Subcutaneous adipose tissue (tissue), 4 donors: Measurements from ENCODE around the gene COL24A1. TPM values are rescaled to one million over a fixed set of nuclear protein-coding genes. Genes with fewer than 3 reads are reported as not detected.

Experiments used
- total RNA-seq, 4 donors: library from RNA; depleted of rRNA; stranded (reverse); fragments of >200 nt; gene quantifications; one replicate each; pipeline ENCODE4 v1.1.0, GENCODE V29; 2016
- TF ChIP-seq, protein P1 (sequence below): fragments of 450-650 bp; IDR thresholded peaks from one replicate; pipeline ENCODE4 v1.5.1; 2016; ENCODE audit warnings: low read depth, mild to moderate bottlenecking, control low read depth, antibody characterized with exemption, moderate library complexity

The COL24A1 gene
- total RNA-seq, 4 donors from 2014 or later = 0.16 to 2.9 (median 1.3) TPM

GRCh38 chr1:85799737-85800136 is 356.8 kb downstream of the COL24A1 start:
- TF ChIP-seq, protein P1, sequence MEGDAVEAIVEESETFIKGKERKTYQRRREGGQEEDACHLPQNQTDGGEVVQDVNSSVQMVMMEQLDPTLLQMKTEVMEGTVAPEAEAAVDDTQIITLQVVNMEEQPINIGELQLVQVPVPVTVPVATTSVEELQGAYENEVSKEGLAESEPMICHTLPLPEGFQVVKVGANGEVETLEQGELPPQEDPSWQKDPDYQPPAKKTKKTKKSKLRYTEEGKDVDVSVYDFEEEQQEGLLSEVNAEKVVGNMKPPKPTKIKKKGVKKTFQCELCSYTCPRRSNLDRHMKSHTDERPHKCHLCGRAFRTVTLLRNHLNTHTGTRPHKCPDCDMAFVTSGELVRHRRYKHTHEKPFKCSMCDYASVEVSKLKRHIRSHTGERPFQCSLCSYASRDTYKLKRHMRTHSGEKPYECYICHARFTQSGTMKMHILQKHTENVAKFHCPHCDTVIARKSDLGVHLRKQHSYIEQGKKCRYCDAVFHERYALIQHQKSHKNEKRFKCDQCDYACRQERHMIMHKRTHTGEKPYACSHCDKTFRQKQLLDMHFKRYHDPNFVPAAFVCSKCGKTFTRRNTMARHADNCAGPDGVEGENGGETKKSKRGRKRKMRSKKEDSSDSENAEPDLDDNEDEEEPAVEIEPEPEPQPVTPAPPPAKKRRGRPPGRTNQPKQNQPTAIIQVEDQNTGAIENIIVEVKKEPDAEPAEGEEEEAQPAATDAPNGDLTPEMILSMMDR = no peak

DNA sequence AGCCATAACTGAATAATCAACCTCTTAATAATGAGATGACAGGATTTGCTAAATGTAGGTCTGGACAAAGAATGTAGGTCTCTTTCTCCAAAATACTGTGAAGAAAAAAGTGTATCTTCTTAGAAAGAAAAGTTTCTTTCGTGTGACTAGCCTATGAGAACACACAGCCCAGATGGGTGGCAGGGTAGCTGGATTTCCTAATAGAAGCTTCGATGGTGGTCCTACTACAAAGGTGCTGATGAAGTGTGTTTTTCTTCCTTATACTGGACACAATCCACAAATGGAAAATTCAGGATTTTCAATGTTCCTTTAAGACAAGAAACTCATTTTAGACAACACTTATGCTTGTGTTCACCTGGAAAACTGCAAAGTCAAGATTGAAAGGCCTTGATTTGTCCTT is 358.2 kb downstream of the COL24A1 start:
- TF ChIP-seq, protein P1 = no peak

DNA sequence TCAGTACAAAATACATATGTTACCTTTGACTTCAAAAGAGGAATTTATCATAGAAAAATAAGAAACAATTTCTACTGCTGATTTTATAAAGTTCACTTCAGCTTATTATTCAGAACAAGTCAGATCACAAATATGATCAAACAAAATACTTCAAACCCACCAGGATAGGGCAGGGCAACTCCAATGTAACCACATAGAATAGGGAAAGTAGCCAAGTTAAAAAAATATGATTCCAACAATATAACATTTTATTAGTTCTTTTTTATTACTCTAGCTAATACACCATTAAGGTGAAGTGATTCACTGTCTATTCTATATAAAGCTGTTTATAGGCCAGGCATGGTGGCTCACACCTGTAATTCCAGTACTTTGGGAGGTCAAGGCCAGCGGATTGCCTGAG is 393.8 kb downstream of the COL24A1 start:
- TF ChIP-seq, protein P1 = no peak

- TF ChIP-seq, protein P1 = no peak
Observed at GRCh38 chr1:85756864-85757263, 399.7 kb downstream of the COL24A1 start.

- TF ChIP-seq, protein P1 = no peak
Observed at GRCh38 chr1:85748120-85748519, 408.5 kb downstream of the COL24A1 start.

DNA sequence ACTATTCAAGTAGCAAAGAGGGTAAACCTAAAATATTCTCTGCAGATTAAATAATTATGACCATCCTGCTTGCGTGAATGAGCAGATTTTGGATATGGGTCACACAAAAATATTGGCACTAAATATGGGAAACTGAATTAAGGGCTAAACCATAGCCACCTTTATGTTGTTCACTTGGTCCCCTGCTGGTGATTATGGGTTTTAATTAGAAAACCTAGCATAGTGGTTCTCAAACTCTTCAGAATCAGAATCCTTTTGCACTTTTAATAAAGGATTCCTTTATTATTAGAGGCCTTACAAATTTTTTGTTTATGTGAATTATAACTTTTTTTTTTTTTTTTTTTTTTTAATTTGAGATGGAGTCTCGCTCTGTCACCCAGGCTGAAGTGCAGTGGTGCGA is 409.8 kb downstream of the COL24A1 start:
- TF ChIP-seq, protein P1 = no peak

DNA sequence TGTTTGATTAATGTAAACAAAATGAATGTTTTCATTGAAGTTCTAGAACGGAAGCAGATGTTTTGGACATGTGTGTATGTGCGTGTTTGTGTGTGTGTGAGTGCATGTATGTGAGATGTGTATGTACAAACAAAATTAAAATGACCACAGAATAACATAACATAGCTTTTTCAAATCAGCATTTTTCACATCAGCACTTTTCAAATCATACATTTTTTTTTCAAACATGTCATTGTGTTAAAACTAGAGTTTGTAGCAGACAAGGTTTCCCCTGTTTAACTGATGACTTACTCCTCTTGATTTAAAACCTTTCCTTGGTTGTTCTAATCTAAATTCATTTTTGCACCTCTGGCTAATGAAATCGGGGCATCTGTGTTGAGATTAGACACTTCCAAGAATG is 412.8 kb downstream of the COL24A1 start:
- TF ChIP-seq, protein P1 = no peak
